GM23338 (cell line): ENCODE measurements around the gene TNS1.
"Not testable (repeated sequence)": the region's sequence is repeated elsewhere in the genome, so short reads cannot be mapped to it uniquely, and the experiment has no call there.

Experiments used
- CTCF ChIP-seq, 2 experiments: fragments of 200-600 bp in 1 of 2; sonication (generic) in 1 of 2; conservative IDR thresholded peaks; 2 replicates each; pipeline versions ENCODE4 v1.5.1 to v1.6.1; 2016 to 2017; ENCODE audit warnings: antibody characterized with exemption in 2 of 2, low read depth in 2 of 2, mild to moderate bottlenecking in 2 of 2, moderate library complexity in 1 of 2
- ETS1 ChIP-seq: IDR thresholded peaks from 2 replicates; pipeline ENCODE4 v1.6.1; 2016; ENCODE audit warnings: antibody characterized with exemption
- EZH2 ChIP-seq: fragments of 200-600 bp; sonication (generic); IDR thresholded peaks from one replicate; pipeline ENCODE4 v1.8.0; 2017; ENCODE audit warnings: antibody characterized with exemption, mild to moderate bottlenecking, low read depth; ENCODE audit not compliant: unreplicated experiment
- EZH2phosphoT487 ChIP-seq: fragments of 200-600 bp; sonication (generic); IDR thresholded peaks from one replicate; pipeline ENCODE4 v1.8.1; 2018; ENCODE audit warnings: antibody characterized with exemption; ENCODE audit not compliant: unreplicated experiment
- POLR2AphosphoS5 ChIP-seq: IDR thresholded peaks from 2 replicates; pipeline ENCODE4 v1.6.1; 2016; ENCODE audit warnings: antibody characterized with exemption, low read depth
- REST ChIP-seq: IDR thresholded peaks from one replicate; pipeline ENCODE4 v1.6.1; 2018; ENCODE audit warnings: antibody characterized with exemption; ENCODE audit not compliant: unreplicated experiment
- ZNF331 ChIP-seq: fragments of 250-450 bp; sonication (Bioruptor Pico); IDR thresholded peaks from 2 replicates; pipeline ENCODE4 v1.5.0; 2020; ENCODE audit warnings: low read depth, mild to moderate bottlenecking, moderate library complexity

GRCh38 chr2:218034497-218035213 lies 31.9 kb upstream of the TNS1 start:
- peak; percentile 77 to 82 for TF ChIP-seq CTCF (conservative IDR thresholded peaks at IDR 0.05; ENCODE audit: low read depth in 2 of 2)
- TF ChIP-seq EZH2; ETS1; POLR2AphosphoS5; ZNF331 (CRISPR knock-in tag); EZH2phosphoT487; REST: not testable (repeated sequence)
